HUES6 (cell line): ENCODE results near the gene TMEM39B.
"Not testable (repeated sequence)": the region's sequence is repeated elsewhere in the genome, so short reads cannot be mapped to it uniquely, and the experiment has no call there.

Experiments used
- H3K27ac ChIP-seq: 2 replicates; pipeline ENCODE4 v1.7.0; 2013; ENCODE audit warnings: low read depth, mild to moderate bottlenecking, low read length, inconsistent platforms
- H3K27me3 ChIP-seq: 2 replicates; pipeline ENCODE4 v1.6.1; 2013; ENCODE audit warnings: low read length; ENCODE audit not compliant: control insufficient read depth, insufficient read depth
- H3K36me3 ChIP-seq: 2 replicates; pipeline ENCODE4 v1.6.1; 2013; ENCODE audit warnings: low read length; ENCODE audit not compliant: control insufficient read depth, insufficient read depth
- H3K4me1 ChIP-seq: 2 replicates; pipeline ENCODE4 v1.6.1; 2013; ENCODE audit warnings: low read length; ENCODE audit not compliant: control insufficient read depth, insufficient read depth
- H3K4me3 ChIP-seq: 2 replicates; pipeline ENCODE4 v1.5.1; 2013; ENCODE audit warnings: low read depth, low read length
- H3K9ac ChIP-seq: one replicate; pipeline ENCODE4 v1.6.1; 2013; ENCODE audit warnings: mild to moderate bottlenecking, low read length
- H3K9me3 ChIP-seq: 2 replicates; pipeline ENCODE4 v1.6.1; 2013; ENCODE audit warnings: low read depth, low read length; ENCODE audit not compliant: control insufficient read depth, insufficient read depth

The TMEM39B gene

DNA sequence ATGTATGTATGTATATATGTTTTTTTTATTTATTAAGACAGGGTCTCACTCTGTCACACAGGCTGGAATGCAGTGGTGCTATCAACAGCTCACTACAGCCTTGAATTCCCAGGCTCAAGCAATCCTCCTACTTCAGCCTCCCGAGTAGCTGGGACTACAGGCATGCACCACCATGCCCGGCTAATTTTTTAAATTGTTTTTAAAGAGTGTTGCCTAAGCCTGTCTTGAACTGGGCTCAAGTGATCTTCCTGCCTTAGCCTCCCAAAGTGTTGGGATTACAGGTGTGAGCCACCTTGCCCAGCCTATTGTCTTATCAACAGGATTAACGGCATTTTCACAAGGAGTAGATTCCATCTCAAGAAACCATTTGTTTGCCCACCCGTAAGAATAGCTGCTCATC lies 40.7 kb downstream of the TMEM39B start:
- H3K4me3 ChIP-seq, H3K36me3 ChIP-seq, H3K9me3 ChIP-seq, H3K9ac ChIP-seq, H3K27ac ChIP-seq, H3K4me1 ChIP-seq, H3K27me3 ChIP-seq: not testable (repeated sequence)

DNA sequence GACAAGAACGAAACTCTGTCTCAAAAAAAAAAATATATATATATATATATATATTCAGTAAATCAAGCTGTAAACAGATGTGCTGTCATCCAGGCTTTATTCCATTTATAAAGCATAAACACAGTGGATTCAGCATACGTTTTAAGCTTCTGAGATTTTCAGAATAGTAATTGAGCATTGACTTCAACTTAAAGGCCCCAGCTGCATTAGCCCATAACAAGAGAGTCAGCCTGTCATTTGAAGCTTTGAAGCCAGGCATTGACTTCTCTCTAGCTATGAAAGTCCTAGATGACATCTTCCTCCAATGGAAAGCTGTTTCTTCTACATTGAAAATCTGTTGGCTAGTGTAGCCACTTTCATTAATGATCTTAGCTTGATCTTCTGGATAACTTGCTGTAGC lies 41.7 kb downstream of the TMEM39B start:
- Histone ChIP-seq H3K9ac (no peak overlapping the region), H3K4me1 (no peaks in the 10 kb centered on the region), H3K9me3 (no peaks in the 10 kb centered on the region), H3K4me3 (no peak overlapping the region), H3K27ac (no peak overlapping the region), H3K27me3 (no peaks in the 10 kb centered on the region), H3K36me3 (no peaks in the 10 kb centered on the region)

DNA sequence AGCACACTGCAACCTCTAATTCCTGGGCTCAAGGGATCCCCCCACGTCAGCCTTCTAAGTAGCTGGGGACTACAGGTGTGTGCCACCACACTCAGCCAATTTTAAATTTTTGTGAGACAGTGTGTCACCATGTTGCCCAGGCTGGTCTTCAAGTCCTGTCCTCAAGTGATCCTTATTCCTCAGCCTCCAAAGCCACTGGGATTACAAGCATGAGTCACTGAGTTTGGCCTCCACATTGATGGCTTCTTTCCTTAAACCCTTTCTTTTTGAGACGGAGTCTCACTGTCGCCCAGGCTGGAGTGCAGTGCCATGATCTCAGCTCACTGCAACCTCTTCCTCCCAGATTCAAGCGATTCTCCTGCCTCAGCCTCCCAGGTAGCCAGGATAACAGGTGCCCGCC lies 42.8 kb downstream of the TMEM39B start:
- Histone ChIP-seq H3K27me3 (no peaks in the 10 kb centered on the region), H3K4me1 (no peaks in the 10 kb centered on the region), H3K9ac (no peak overlapping the region), H3K27ac (no peak overlapping the region), H3K9me3 (no peaks in the 10 kb centered on the region), H3K4me3 (no peak overlapping the region), H3K36me3 (no peaks in the 10 kb centered on the region)

DNA sequence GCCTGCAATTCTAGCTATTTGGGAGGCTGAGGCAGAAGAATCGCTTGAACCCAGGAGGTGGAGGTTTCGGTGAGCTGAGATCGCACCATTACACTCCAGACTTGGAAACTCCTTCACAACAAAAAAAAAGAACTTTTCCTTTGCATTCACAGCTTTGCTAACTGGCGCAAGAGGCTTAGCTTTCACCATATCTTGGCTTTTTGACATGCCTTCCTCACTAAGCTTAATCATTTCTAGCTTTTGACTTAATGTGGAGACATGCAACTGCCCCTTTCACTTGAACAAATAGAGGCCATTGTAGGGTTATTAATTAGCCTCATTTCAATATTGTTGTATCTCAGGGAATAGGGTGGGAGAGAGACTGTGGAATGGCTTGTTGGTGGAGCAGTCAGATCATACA lies 43.8 kb downstream of the TMEM39B start:
- Histone ChIP-seq H3K4me1 (no peaks in the 10 kb centered on the region), H3K4me3 (no peak overlapping the region), H3K36me3 (no peaks in the 10 kb centered on the region), H3K27me3 (no peaks in the 10 kb centered on the region), H3K9me3 (no peaks in the 10 kb centered on the region), H3K9ac (no peak overlapping the region), H3K27ac (no peak overlapping the region)

DNA sequence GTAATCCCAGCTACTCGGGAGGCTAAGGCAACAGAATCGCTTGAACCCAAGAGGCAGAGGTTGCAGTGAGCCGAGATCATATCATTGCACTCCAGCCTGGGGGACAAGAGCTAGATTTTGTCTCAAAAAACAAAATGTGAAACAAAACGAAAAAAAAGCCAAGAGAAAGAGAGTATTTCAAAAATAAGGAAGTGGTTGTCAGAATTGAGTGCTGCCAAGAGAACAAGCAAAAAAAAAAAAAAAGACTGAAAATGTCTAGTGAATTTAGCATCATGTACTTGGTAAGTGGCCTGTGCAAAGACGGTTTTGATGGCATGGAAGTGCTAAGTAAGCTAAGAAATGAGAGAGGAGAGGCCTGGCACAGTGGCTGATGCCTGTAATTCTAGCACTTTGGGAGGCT lies 49.4 kb downstream of the TMEM39B start:
- Histone ChIP-seq H3K4me1 (peaks cover 6% of the 10 kb centered on the region), H3K9ac (no peak overlapping the region), H3K36me3 (no peaks in the 10 kb centered on the region), H3K27me3 (no peaks in the 10 kb centered on the region), H3K9me3 (no peaks in the 10 kb centered on the region), H3K4me3 (no peak overlapping the region), H3K27ac (no peak overlapping the region)

DNA sequence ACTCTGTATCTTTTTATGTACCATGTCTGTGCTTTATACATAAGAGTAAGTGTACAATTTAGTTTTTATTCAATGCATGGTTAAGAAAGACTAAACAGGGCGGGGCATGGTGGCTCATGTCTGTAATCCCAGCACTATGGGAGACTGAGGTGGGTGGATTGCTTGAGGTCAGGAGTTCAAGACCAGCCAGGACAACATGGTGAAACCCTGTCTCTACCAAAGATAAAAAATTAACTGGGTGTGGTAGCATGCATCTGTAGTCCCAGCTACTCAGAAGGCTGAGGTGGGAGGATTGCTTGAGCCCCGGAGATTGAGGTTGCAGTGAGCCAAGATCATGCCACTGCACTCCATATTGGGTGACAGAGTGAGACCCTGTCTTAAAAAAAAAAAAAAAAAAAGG lies 50.6 kb downstream of the TMEM39B start:
- H3K4me3 ChIP-seq, H3K27me3 ChIP-seq, H3K36me3 ChIP-seq, H3K9me3 ChIP-seq, H3K27ac ChIP-seq, H3K9ac ChIP-seq: not testable (repeated sequence)
- H3K4me1 ChIP-seq: peaks cover 12% of the 10 kb centered on the region

DNA sequence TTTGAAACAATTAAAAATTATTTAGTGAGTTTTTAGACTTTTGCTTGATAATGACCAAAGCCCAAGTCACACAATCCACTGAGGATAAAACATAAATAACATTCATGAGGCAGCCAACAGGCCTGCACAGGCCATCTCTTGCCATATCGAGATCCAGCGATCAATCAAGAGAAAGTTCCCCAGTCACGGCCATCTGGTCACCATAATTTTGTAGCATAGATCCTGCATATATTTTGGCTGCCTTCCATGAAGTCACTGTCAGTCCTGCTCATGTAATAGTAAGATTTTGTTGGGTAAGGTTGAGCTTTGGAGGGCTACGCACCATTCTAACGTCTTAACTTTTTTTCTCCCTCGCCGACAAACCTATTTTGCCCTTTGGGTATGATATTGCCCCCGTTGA lies 52.6 kb downstream of the TMEM39B start:
- H3K4me3 ChIP-seq: no peak overlapping the region
- H3K27me3 ChIP-seq: no peaks in the 10 kb centered on the region
- no peak overlapping the region for H3K9ac ChIP-seq
- peaks cover 2% of the 10 kb centered on the region; the same call in 1 of the 2 replicates for H3K36me3 ChIP-seq
- no peak overlapping the region for H3K27ac ChIP-seq
- H3K9me3 ChIP-seq: no peaks in the 10 kb centered on the region
- peaks cover 16% of the 10 kb centered on the region for H3K4me1 ChIP-seq

DNA sequence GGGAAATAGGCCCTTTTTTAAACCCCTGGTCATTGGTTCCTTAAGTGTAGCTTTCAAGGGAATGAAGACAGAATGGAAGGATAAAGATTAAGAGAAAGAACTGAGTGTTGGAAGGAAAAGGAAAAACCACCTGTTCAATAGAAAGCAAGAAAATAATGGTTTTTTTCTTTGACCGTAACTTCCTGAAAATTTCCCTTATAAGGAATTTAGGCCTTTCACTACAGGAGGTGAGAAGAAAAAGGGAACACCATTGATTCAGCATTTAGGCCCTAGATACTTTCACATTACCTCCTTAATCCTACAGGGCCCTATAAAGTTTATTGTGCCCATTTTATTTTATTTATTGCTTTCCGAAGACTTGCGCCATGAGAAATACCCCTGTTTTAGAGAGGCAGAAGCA lies 54.0 kb downstream of the TMEM39B start:
- Histone ChIP-seq H3K4me3 (no peak overlapping the region), H3K36me3 (peaks cover 3% of the 10 kb centered on the region; the same call in 1 of the 2 replicates), H3K27ac (no peak overlapping the region), H3K4me1 (peaks cover 16% of the 10 kb centered on the region), H3K27me3 (no peaks in the 10 kb centered on the region), H3K9me3 (no peaks in the 10 kb centered on the region), H3K9ac (no peak overlapping the region)

DNA sequence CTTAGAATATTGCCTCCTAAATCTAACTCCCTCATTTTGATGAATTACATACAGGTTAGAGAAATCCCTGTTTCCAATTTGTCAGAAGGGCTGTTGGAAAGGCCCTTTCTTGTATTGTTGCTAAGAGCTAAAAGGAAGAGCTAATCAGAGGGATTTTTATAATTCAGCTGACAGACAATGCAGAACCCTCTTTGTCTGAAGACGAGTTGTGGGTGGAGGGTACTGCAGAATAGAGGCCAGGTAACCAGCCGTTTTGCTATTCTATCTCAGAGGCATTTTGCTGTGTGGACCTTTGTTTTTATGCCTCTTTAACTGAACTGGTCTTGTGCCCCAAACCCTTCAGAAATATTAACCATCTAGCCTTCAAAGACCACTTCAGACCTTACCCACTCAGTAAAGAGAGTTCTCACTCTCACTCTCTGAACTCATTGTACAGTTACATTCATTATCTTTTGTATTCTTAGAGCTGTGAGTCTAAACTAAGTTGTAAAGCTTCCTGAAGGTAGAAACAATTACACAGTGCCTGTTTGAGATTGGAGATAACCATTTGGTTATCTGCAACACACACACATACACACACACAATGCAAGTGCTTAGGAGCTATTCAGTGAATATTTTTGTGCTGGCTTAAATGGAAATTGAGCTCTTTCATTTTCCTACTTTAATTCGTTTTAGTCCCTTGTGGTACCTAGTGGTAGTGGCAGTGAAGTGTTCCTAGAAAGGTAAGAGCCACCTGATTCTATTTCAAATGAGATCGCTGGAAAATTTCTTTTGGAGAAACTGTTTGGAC lies 54.9 kb downstream of the TMEM39B start:
- no peak overlapping the region for H3K4me3 ChIP-seq
- H3K4me1 ChIP-seq: peaks cover 16% of the 10 kb centered on the region
- H3K27me3 ChIP-seq: no peaks in the 10 kb centered on the region
- no peaks in the 10 kb centered on the region for H3K9me3 ChIP-seq
- peaks cover 3% of the 10 kb centered on the region; the same call in 1 of the 2 replicates for H3K36me3 ChIP-seq
- no peak overlapping the region for H3K27ac ChIP-seq
- no peak overlapping the region for H3K9ac ChIP-seq

DNA sequence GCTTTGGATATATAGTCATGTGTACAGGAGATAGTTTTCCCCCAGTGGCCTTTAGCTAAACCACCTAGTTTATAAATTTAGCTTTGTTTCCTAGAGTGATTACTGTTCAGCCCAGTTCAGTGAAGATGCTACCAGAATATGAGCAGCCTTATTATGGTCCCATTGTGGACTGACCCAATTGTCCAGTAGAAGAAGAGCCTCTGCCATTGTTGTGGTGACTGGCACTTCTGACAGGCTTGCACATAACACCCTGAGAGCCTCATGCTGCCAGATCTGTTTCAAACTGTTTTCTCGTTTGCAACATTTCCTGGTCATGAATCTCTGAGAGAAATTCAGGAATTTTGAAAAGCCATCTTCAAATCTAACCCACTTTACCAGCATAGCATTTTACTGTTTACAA lies 55.7 kb downstream of the TMEM39B start:
- Histone ChIP-seq H3K27ac (no peak overlapping the region), H3K4me3 (no peak overlapping the region), H3K9ac (no peak overlapping the region), H3K9me3 (no peaks in the 10 kb centered on the region), H3K36me3 (peaks cover 3% of the 10 kb centered on the region; the same call in 1 of the 2 replicates), H3K4me1 (peaks cover 16% of the 10 kb centered on the region), H3K27me3 (no peaks in the 10 kb centered on the region)

DNA sequence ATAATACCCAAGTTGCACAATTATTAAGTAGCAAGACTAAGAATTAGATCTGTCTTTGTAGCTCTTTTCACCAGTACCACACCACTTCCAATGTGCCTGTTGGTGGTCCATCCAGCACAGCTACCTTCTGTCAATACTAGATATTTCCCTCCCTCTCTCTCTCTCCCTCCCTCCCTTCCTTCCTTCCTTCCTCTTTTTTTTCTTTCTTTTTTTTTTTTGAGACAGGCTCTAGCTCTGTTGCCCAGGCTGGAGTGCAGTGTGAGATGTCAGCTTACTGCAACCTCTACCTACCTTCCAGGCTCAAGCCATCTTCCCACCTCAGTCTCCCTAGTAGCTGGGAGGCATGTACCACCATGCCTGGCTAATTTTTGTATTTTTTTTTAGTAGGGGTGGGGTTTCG lies 56.2 kb downstream of the TMEM39B start:
- Histone ChIP-seq H3K27ac (no peak overlapping the region), H3K36me3 (peaks cover 3% of the 10 kb centered on the region; the same call in 1 of the 2 replicates), H3K9me3 (no peaks in the 10 kb centered on the region), H3K4me3 (no peak overlapping the region), H3K27me3 (no peaks in the 10 kb centered on the region), H3K4me1 (peaks cover 16% of the 10 kb centered on the region), H3K9ac (no peak overlapping the region)

DNA sequence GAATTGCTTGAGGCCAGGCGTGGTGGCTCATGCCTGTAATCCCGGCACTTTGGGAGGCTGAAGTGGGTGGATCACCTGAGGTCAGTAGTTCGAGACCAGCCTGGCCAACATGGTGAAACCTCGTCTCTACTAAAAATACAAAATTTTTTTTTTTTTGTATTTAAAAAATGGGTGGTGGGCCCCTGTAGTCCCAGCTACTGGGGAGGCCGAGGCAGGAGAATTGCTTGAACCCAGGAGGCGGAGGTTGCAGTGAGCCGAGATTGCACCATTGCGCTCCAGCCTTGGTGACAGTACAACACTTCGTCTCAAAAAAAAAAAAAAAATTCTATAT lies 61.2 kb downstream of the TMEM39B start:
- not testable (repeated sequence) for H3K9ac ChIP-seq

More for the DNA sequence above, 61.2 kb downstream of the TMEM39B start:
- not testable (repeated sequence) for H3K27me3 ChIP-seq, H3K9me3 ChIP-seq, H3K4me3 ChIP-seq, H3K36me3 ChIP-seq, H3K27ac ChIP-seq, H3K4me1 ChIP-seq
